Sigmoid colon (tissue), 7 donors: ENCODE data around the gene SCUBE1. TPM values are rescaled to one million over a fixed set of nuclear protein-coding genes. Genes with fewer than 3 reads are reported as not detected.

Experiments
- DNase-seq: peaks from one replicate; pipeline ENCODE4 v3.0.0-alpha.2; 2019
- H3K27ac ChIP-seq, 4 donors: fragments of 200-600 bp; sonication (generic); one replicate each; pipeline ENCODE4 v1.5.1; 2016 to 2019; ENCODE audit warnings: mild to moderate bottlenecking in 1 of 4
- H3K27me3 ChIP-seq, 3 donors: fragments of 200-600 bp; sonication (generic); one replicate each; pipeline ENCODE4 v1.5.1; 2019; ENCODE audit warnings: mild to moderate bottlenecking in 1 of 3
- H3K36me3 ChIP-seq, 4 donors: fragments of 200-600 bp; sonication (generic); one replicate each; pipeline ENCODE4 v1.5.1; 2016 to 2019
- H3K4me1 ChIP-seq, 4 donors: fragments of 200-600 bp; sonication (generic); one replicate each; pipeline ENCODE4 v1.5.1; 2017 to 2019
- H3K4me3 ChIP-seq, 4 donors: fragments of 200-600 bp; sonication (generic); one replicate each; pipeline ENCODE4 v1.5.1; 2017 to 2019; ENCODE audit warnings: mild to moderate bottlenecking in 2 of 4, moderate library complexity in 1 of 4
- H3K9me3 ChIP-seq, 4 donors: fragments of 200-600 bp in 3 of 4; sonication (generic) in 3 of 4; one replicate each; pipeline versions ENCODE4 v1.5.1 to v1.6.1; 2013 to 2019
- EP300 ChIP-seq, 4 donors: sonication (generic); formaldehyde crosslinking; IDR thresholded peaks; one replicate each; pipeline ENCODE4 v1.6.1; 2017; ENCODE audit warnings: antibody characterized with exemption in 4 of 4
- POLR2A ChIP-seq, 2 donors: fragments of 450-650 bp; IDR thresholded peaks; one replicate each; pipeline ENCODE4 v1.6.1; 2016; ENCODE audit warnings: antibody characterized with exemption in 2 of 2, mild to moderate bottlenecking in 2 of 2, moderate library complexity in 2 of 2
- POLR2AphosphoS5 ChIP-seq, 4 donors: sonication (generic); formaldehyde crosslinking; IDR thresholded peaks; one replicate each; pipeline ENCODE4 v1.6.1; 2017; ENCODE audit warnings: antibody characterized with exemption in 4 of 4
- WGBS, 2 donors: extraction: QIAGEN DNeasy Blood & Tissue Kit; methylation state at CpG; one replicate each; pipeline ENCODE4 v1.1.7; 2013; 5-methylcytosine and 5-hydroxymethylcytosine counted together
- intact Hi-C: fragments of 100-400 bp; cut with DNase I; formaldehyde crosslinking; loops from one replicate; pipeline ENCODE4 v1.15.1; 2023
- polyA plus RNA-seq, 3 donors: library from polyadenylated mRNA; stranded (reverse); fragments of 200-250 nt; gene quantifications; one replicate each; pipeline ENCODE4 v1.2.3, GENCODE V29; 2013
- total RNA-seq, 4 donors: library from RNA; depleted of rRNA; stranded (reverse); fragments of >200 nt; gene quantifications; one replicate each; pipeline ENCODE4 v1.1.0, GENCODE V29; 2016
- TF ChIP-seq, protein P1 (sequence below), 4 experiments: fragments of 450-650 bp in 3 of 4; fragments of 200-600 bp in 1 of 4; IDR thresholded peaks; one replicate each; pipeline ENCODE4 v1.5.1; 2016 to 2019; ENCODE audit warnings: antibody characterized with exemption in 4 of 4, mild to moderate bottlenecking in 3 of 4, moderate library complexity in 2 of 4
- donor health status: healthy with polysubstance abuse.
- donor health status: Bipolar disorder and iron deficiency.
- donor health status: healthy.

Gene SCUBE1
- total and polyA plus RNA-seq, 7 donors = 0.23 to 1.1 (median 0.55) TPM

DNA sequence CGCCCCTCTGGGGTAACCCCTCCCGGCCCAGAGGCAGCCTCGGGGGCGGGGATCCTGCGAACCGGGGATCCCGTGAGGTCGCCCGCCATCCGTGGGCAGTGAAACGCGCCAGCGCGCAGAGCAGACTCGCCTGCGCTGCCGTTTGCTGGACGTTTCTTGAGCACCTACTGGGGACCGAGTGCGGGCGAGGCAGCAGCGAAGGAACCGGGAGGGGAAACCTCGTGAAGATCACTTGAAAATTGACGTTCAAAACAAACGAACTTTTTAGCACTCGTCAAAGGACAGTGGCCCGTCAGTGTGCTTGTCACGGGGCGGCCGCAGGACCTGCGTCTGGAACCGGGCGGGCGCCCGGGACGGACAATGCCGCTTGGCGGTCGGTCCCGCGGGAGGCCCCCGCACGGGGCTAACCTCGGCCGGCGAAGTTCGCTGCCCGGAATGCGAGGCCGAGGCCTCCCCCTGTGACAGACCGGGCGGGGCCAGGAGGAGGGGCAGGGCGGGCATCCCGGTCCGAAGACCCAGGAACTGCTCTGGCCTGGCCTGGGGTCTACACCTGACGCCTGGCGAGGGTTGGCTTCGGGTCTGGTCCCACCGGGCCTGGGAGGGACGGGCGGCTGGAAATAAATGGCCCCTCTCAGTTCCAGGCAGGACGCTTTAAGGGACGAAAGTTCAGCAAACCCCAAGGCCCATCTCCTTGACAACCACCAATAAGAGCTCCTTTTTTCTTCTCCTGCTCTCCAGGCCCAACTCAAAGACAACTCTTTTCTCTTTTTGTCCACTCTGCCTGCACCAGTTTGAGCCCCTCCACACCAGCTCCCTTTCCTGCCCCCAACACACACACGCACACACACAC, 723 bp upstream of the SCUBE1 start:
- DNase-seq = no peak
- 9 to 13% methylated on average over 65 of the region's 65 CpGs for WGBS, 2 donors
- no peak for TF ChIP-seq EP300 (IDR thresholded peaks at IDR 0.05)
- TF ChIP-seq, protein P1, sequence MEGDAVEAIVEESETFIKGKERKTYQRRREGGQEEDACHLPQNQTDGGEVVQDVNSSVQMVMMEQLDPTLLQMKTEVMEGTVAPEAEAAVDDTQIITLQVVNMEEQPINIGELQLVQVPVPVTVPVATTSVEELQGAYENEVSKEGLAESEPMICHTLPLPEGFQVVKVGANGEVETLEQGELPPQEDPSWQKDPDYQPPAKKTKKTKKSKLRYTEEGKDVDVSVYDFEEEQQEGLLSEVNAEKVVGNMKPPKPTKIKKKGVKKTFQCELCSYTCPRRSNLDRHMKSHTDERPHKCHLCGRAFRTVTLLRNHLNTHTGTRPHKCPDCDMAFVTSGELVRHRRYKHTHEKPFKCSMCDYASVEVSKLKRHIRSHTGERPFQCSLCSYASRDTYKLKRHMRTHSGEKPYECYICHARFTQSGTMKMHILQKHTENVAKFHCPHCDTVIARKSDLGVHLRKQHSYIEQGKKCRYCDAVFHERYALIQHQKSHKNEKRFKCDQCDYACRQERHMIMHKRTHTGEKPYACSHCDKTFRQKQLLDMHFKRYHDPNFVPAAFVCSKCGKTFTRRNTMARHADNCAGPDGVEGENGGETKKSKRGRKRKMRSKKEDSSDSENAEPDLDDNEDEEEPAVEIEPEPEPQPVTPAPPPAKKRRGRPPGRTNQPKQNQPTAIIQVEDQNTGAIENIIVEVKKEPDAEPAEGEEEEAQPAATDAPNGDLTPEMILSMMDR (IDR thresholded peaks at IDR 0.05) = no peak
- no peak for TF ChIP-seq POLR2AphosphoS5 (IDR thresholded peaks at IDR 0.05)
- no peak for TF ChIP-seq POLR2A (IDR thresholded peaks at IDR 0.05)
- peaks cover 22 to 84% (median 59%) of the 10 kb centered on the region in 3 donors for H3K27me3 ChIP-seq
- H3K4me1 ChIP-seq = peaks cover 0 to 20% (median 18%) of the 10 kb centered on the region in 4 donors
- intact Hi-C loops = no loop called here
- H3K27ac ChIP-seq = peak overlapping the region in 1 of 4 donors; percentile 74
- H3K36me3 ChIP-seq = no peaks in the 10 kb centered on the region
- peak overlapping the region in 3 of 4 donors; percentile 10 to 41 (median 33) for H3K4me3 ChIP-seq
- H3K9me3 ChIP-seq = no peaks in the 10 kb centered on the region

DNA sequence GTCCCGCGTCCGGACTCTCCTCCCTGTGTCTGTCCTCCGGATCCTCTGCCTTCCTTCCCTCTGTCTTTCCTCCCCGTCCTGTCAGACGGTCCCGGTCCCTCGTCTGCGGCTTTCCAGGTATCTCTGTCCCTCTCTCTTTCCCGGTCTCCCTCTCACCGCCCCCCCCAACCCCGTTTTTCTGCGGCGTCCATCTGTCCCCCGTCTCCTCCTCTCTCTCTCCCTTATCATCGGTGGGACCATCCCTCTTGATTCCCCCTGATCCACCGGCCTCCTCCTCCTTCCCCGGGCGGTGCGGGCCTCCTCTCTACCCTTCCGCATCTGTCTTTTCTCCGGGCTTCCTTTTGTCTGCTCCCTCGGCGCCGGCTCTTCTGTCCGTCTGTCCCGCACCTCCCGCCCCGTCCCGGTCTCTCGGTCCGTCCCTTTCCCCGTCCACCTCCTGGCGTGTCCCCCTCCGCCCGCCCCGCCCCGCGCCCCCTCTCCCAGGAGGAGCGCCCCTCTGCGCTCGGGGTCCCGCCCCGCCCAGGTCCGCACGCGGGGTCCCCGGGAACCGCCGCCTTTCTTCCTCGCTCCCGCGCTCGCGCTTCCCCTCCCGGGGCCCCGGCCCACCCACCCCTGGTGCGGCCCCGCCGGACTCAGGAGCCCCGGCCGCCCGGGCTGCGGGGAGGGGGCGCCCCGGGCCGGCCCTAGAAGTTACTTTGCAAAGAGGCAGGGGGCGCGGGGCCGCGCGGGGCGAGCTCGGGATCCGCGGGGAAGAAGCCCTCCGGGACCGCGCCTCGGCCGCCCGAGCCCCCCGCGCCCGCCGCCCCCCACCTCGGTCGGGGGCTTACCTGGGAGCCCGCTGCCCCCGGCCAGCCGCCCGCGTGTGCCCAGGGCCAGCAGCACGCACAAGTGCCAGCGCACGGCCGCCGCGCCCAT, 568 bp downstream of the SCUBE1 start:
- Histone ChIP-seq H3K9me3 (no peaks in the 10 kb centered on the region), H3K36me3 (no peaks in the 10 kb centered on the region), H3K4me1 (peaks cover 0 to 21% (median 19%) of the 10 kb centered on the region in 4 donors), H3K4me3 (peak overlapping the region in 3 of 4 donors; percentile 10 to 41 (median 33)), H3K27ac (peak overlapping the region in 1 of 4 donors; percentile 74), H3K27me3 (peaks cover 22 to 74% (median 53%) of the 10 kb centered on the region in 3 donors)
- TF ChIP-seq POLR2AphosphoS5 (IDR thresholded peaks at IDR 0.05) (no peak), POLR2A (IDR thresholded peaks at IDR 0.05) (no peak), EP300 (IDR thresholded peaks at IDR 0.05) (no peak)
- TF ChIP-seq, protein P1 (IDR thresholded peaks at IDR 0.05) = no peak
- 4 to 7% methylated on average over 99 of the region's 99 CpGs for WGBS, 2 donors
- intact Hi-C loops = no loop called here
- DNase-seq = no peak

DNA sequence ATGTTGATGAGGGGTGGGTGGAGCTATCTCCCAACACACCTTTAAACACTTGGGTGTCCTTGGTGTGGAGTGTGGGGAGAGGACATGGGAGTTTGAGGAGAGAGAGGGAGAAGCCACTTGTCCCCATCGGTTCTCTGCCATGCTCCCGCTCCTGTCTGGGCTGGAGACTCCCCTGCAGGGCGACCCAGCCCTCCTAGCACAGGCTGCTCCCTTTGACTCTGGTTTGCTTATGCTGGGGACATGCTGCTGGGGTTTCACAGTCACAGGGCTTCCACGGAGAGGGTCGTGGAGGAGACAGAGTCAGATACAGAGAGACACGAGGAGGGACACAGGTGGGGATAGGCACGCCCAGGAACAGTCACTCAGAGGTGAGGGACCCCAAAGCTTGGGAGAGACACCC, 1.6 kb downstream of the SCUBE1 start:
- H3K4me3 ChIP-seq = no peak overlapping the region

DNA sequence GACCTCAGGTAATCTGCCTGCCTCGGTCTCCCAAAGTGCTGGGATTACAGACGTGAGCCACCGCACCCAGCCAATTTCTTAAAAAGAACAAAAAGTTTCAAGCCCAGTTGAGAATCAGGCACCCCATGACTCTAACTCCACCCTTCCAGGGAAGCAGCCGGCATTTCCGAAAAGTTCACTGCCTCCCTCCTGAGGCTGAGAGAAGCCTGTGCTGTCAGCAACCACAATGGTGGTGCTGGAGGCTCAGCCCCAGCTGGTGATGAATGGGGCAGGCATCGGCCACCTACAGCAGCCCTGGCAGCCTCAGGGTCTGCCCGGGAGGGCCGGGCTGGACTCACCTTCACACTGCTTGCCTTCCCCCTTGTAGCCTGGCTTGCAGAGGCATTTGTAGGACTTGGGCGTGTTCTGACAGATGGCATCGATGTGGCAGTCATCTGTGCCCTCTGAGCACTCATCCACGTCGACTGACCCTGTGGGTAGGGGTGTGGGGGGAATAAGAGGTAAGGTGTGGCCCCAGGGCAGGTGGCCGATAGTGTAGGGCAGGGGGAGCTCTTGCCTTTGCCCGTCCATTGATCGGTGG, 4.3 kb downstream of the SCUBE1 start:
- Histone ChIP-seq H3K27me3 (peaks cover 19 to 40% (median 33%) of the 10 kb centered on the region in 3 donors), H3K27ac (peak overlapping the region in 1 of 4 donors; percentile 70)

More for the DNA sequence above, 1.6 kb downstream of the SCUBE1 start:
- intact Hi-C loops = no loop called here
- no peak for DNase-seq
- Histone ChIP-seq H3K4me1 (peaks cover 0 to 21% (median 19%) of the 10 kb centered on the region in 4 donors), H3K9me3 (no peaks in the 10 kb centered on the region), H3K27me3 (peaks cover 22 to 67% (median 53%) of the 10 kb centered on the region in 3 donors), H3K27ac (peak overlapping the region in 1 of 4 donors; percentile 74), H3K36me3 (no peaks in the 10 kb centered on the region)
- 39 to 59% methylated on average over 7 of the region's 7 CpGs for WGBS, 2 donors
- no peak for TF ChIP-seq EP300 (IDR thresholded peaks at IDR 0.05)
- TF ChIP-seq POLR2A (IDR thresholded peaks at IDR 0.05) = no peak
- TF ChIP-seq, protein P1 (IDR thresholded peaks at IDR 0.05) = no peak
- TF ChIP-seq POLR2AphosphoS5 (IDR thresholded peaks at IDR 0.05) = no peak

More for the DNA sequence above, 4.3 kb downstream of the SCUBE1 start:
- H3K4me3 ChIP-seq = no peak overlapping the region
- no peak for TF ChIP-seq EP300 (IDR thresholded peaks at IDR 0.05)
- no peak for TF ChIP-seq POLR2AphosphoS5 (IDR thresholded peaks at IDR 0.05)
- TF ChIP-seq, protein P1 (IDR thresholded peaks at IDR 0.05) = no peak
- TF ChIP-seq POLR2A (IDR thresholded peaks at IDR 0.05) = no peak
- 74 to 79% methylated on average over 15 of the region's 15 CpGs for WGBS, 2 donors
- no peaks in the 10 kb centered on the region for H3K36me3 ChIP-seq
- no peaks in the 10 kb centered on the region for H3K9me3 ChIP-seq
- no peak for DNase-seq
- intact Hi-C loops = no loop called here
- peaks cover 0 to 18% (median 16%) of the 10 kb centered on the region in 4 donors for H3K4me1 ChIP-seq
